ENCODE measurements around the gene CT45A9.
"Not testable (repeated sequence)": the region's sequence is repeated elsewhere in the genome, so short reads cannot be mapped to it uniquely, and the experiment has no call there.

The CT45A9 gene

GRCh38 chrX:135871712-135872111 lies at the start of gene CT45A9:
CT45A9 (minus strand) TSS chrX:135871812; CDS start chrX:135868061, 3,751 bp downstream.
- not testable (repeated sequence) for DNase-seq

- not testable (repeated sequence) for DNase-seq
Measured at GRCh38 chrX:135920516-135920915, 48.9 kb upstream of the CT45A9 start.

- no peak for DNase-seq
Measured at GRCh38 chrX:135914404-135914803, 42.8 kb upstream of the CT45A9 start.

- no peak for DNase-seq
Measured at GRCh38 chrX:135910251-135910650, 38.6 kb upstream of the CT45A9 start.

GRCh38 chrX:135893294-135893817 lies 21.7 kb upstream of the CT45A9 start, which contains the start of the genes CT45A10 and SAGE1:
CT45A10 (minus strand) TSS chrX:135893444; CDS start chrX:135885344, 8,100 bp downstream.
SAGE1 (plus strand) TSS chrX:135893716; CDS start chrX:135896243, 2,527 bp downstream.
- no peak for DNase-seq

- no peak for DNase-seq
Measured at GRCh38 chrX:135892781-135893180, 21.2 kb upstream of the CT45A9 start.

GRCh38 chrX:135890087-135890585 lies 18.5 kb upstream of the CT45A9 start:
- no peak for DNase-seq

GRCh38 chrX:135888976-135889375 lies 17.4 kb upstream of the CT45A9 start:
- DNase-seq, result peak; percentile 1

- not testable (repeated sequence) for DNase-seq
Measured at GRCh38 chrX:135888230-135888629, 16.6 kb upstream of the CT45A9 start.

- DNase-seq, result not testable (repeated sequence)
Measured at GRCh38 chrX:135882741-135883140, 11.1 kb upstream of the CT45A9 start.

GRCh38 chrX:135854438-135854837 lies 17.2 kb downstream of the CT45A9 start, which contains the start of gene CT45A8:
CT45A8 (minus strand) TSS chrX:135854538; CDS start chrX:135850783, 3,755 bp downstream.
- DNase-seq, result not testable (repeated sequence)

GRCh38 chrX:135837180-135837579 lies 34.4 kb downstream of the CT45A9 start, which contains the start of gene CT45A7:
CT45A7 (minus strand) TSS chrX:135837280; CDS start chrX:135833533, 3,747 bp downstream.
- not testable (repeated sequence) for DNase-seq

GRCh38 chrX:135819912-135820311 lies 51.7 kb downstream of the CT45A9 start, which contains the start of gene CT45A2:
CT45A2 (minus strand) TSS chrX:135820012; CDS start chrX:135816265, 3,747 bp downstream.
- not testable (repeated sequence) for DNase-seq
